Measurements from ENCODE around the gene NOTCH2. TPM values are rescaled to one million over a fixed set of nuclear protein-coding genes. Genes with fewer than 3 reads are reported as not detected.

The NOTCH2 gene
- polyA plus RNA-seq, 1 donor (not counting 4 experiments of a cell fraction or from before 2014, with no cell fraction given): 22.5 TPM

DNA sequence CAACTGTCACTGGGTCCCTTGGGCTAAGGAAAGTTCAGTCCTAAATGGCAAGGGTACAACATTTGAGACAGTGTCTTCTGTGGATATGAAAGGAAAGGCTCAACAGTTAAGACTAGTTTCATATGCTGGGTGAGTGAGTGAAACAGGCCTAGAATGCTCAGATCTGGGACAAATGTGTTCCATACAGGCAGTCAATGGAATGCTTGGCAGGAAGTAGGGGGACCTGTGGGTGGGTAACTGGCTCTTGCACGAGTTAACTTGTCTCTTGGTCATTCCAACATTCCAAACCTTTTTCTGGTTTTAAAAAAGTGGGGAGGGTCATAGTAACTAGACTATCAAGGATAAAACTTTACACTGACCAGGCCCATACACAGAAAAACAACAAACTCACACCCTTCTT lies 155.4 kb downstream of the NOTCH2 start:
- Histone ChIP-seq H3K4me2 (ENCODE audit: control insufficient read depth, extremely low read depth, insufficient read depth, low read depth, low read length) (no peak overlapping the region), H3K79me2 (ENCODE audit: control insufficient read depth, insufficient read depth, low read length) (no peaks in the 10 kb centered on the region), H3K36me3 (ENCODE audit: control insufficient read depth in 2 of 2, extremely low read depth in 1 of 2, insufficient read depth in 2 of 2, low read length in 2 of 2) (peaks cover 26 to 33% of the 10 kb centered on the region in 2 experiments), H2AFZ (ENCODE audit: control insufficient read depth, low read length) (no peak overlapping the region), H3K27ac (ENCODE audit: control insufficient read depth, insufficient read depth, low read length) (no peak overlapping the region), H3K4me3 (ENCODE audit: control insufficient read depth in 2 of 3, extremely low read depth in 1 of 3, insufficient read depth in 2 of 3, low read depth in 1 of 3, low read length in 3 of 3) (no peak overlapping the region), H3K4me1 (ENCODE audit: control insufficient read depth, extremely low read depth, insufficient read depth, low read length) (peaks cover 10% of the 10 kb centered on the region), H3K9me3 (ENCODE audit: control insufficient read depth, low read depth, low read length) (no peaks in the 10 kb centered on the region), H4K20me1 (ENCODE audit: control insufficient read depth, extremely low read depth, insufficient read depth, low read length) (no peaks in the 10 kb centered on the region), H3K27me3 (ENCODE audit: control insufficient read depth, extremely low read depth, insufficient read depth, low read length) (no peaks in the 10 kb centered on the region), H3K9ac (ENCODE audit: control insufficient read depth, extremely low read depth, insufficient read depth, low read length) (no peak overlapping the region), H3K9me1 (ENCODE audit: control insufficient read depth, extremely low read depth, insufficient read depth, low read length) (no peaks in the 10 kb centered on the region)
- DNase-seq (ENCODE audit: low read depth, low spot score): no peak
- dilution Hi-C loops (cut with MboI; ENCODE audit: extremely low pct_ligation_motif_present, low sequenced_read_pairs): no loop called here
- TF ChIP-seq, protein P1, sequence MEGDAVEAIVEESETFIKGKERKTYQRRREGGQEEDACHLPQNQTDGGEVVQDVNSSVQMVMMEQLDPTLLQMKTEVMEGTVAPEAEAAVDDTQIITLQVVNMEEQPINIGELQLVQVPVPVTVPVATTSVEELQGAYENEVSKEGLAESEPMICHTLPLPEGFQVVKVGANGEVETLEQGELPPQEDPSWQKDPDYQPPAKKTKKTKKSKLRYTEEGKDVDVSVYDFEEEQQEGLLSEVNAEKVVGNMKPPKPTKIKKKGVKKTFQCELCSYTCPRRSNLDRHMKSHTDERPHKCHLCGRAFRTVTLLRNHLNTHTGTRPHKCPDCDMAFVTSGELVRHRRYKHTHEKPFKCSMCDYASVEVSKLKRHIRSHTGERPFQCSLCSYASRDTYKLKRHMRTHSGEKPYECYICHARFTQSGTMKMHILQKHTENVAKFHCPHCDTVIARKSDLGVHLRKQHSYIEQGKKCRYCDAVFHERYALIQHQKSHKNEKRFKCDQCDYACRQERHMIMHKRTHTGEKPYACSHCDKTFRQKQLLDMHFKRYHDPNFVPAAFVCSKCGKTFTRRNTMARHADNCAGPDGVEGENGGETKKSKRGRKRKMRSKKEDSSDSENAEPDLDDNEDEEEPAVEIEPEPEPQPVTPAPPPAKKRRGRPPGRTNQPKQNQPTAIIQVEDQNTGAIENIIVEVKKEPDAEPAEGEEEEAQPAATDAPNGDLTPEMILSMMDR (optimal IDR thresholded peaks at IDR 0.05 in 1 of 3, IDR thresholded peaks at IDR 0.05 in 1 of 3, conservative IDR thresholded peaks at IDR 0.05 in 1 of 3; ENCODE audit: extremely low read depth in 1 of 3, insufficient read depth in 2 of 3, low read length in 3 of 3): no peak
- no peak for TF ChIP-seq EZH2 (IDR thresholded peaks at IDR 0.05; ENCODE audit: low read length)
- no peak for FAIRE-seq

GRCh38 chr1:119912963-119913362 lies 156.5 kb downstream of the NOTCH2 start:
- dilution Hi-C loops (cut with MboI; ENCODE audit: extremely low pct_ligation_motif_present, low sequenced_read_pairs): no loop called here
- Histone ChIP-seq H3K9me3 (ENCODE audit: control insufficient read depth, low read depth, low read length) (no peaks in the 10 kb centered on the region), H4K20me1 (ENCODE audit: control insufficient read depth, extremely low read depth, insufficient read depth, low read length) (no peaks in the 10 kb centered on the region), H3K9me1 (ENCODE audit: control insufficient read depth, extremely low read depth, insufficient read depth, low read length) (no peaks in the 10 kb centered on the region), H3K27me3 (ENCODE audit: control insufficient read depth, extremely low read depth, insufficient read depth, low read length) (no peaks in the 10 kb centered on the region), H3K4me3 (ENCODE audit: control insufficient read depth in 2 of 3, extremely low read depth in 1 of 3, insufficient read depth in 2 of 3, low read depth in 1 of 3, low read length in 3 of 3) (no peak overlapping the region), H3K4me2 (ENCODE audit: control insufficient read depth, extremely low read depth, insufficient read depth, low read depth, low read length) (no peak overlapping the region), H3K9ac (ENCODE audit: control insufficient read depth, extremely low read depth, insufficient read depth, low read length) (no peak overlapping the region), H2AFZ (ENCODE audit: control insufficient read depth, low read length) (no peak overlapping the region), H3K4me1 (ENCODE audit: control insufficient read depth, extremely low read depth, insufficient read depth, low read length) (peaks cover 9% of the 10 kb centered on the region), H3K36me3 (ENCODE audit: control insufficient read depth in 2 of 2, extremely low read depth in 1 of 2, insufficient read depth in 2 of 2, low read length in 2 of 2) (peaks cover 22 to 27% of the 10 kb centered on the region in 2 experiments), H3K79me2 (ENCODE audit: control insufficient read depth, insufficient read depth, low read length) (no peaks in the 10 kb centered on the region), H3K27ac (ENCODE audit: control insufficient read depth, insufficient read depth, low read length) (no peak overlapping the region)
- DNase-seq (ENCODE audit: low read depth, low spot score): no peak
- FAIRE-seq: no peak
- TF ChIP-seq, protein P1 (optimal IDR thresholded peaks at IDR 0.05 in 1 of 3, IDR thresholded peaks at IDR 0.05 in 1 of 3, conservative IDR thresholded peaks at IDR 0.05 in 1 of 3; ENCODE audit: extremely low read depth in 1 of 3, insufficient read depth in 2 of 3, low read length in 3 of 3): no peak
- TF ChIP-seq EZH2 (IDR thresholded peaks at IDR 0.05; ENCODE audit: low read length): no peak
